DOHH2 (cell line): ENCODE data around the gene APIP.

Experiments used
- EZH2phosphoT487 ChIP-seq: fragments of 200-600 bp; sonication (generic); IDR thresholded peaks from 2 replicates; pipeline ENCODE4 v1.6.1; 2017; ENCODE audit warnings: borderline replicate concordance, mild to moderate bottlenecking, antibody characterized with exemption, low read length, moderate library complexity, mixed read lengths
- TF ChIP-seq, protein P1 (sequence below): fragments of 200-600 bp; sonication (generic); IDR thresholded peaks from one replicate; pipeline ENCODE4 v1.5.1; 2014; ENCODE audit warnings: antibody characterized with exemption, mild to moderate bottlenecking, low read depth, low read length; ENCODE audit not compliant: poor library complexity, severe bottlenecking

DNA sequence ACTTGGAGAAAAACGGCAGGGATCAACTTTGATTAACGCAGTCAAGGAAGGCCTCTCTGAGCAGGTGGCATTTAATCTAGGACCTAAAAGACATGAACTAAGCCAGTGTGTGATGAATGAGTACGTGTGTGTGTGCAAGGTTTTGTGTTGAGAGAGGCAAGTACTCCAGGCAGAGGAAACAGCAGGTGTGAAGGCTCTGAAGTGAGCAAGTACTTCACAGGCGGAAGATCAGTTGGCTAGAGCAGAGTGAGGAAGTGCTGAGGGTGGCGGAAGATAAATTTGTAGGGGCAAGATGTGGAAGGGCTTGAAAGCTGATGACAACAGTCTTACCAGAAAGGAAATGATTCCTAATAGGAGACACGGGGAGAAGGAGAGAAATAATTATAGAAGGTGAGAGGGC lies 6.8 kb downstream of the APIP start:
- TF ChIP-seq, protein P1, sequence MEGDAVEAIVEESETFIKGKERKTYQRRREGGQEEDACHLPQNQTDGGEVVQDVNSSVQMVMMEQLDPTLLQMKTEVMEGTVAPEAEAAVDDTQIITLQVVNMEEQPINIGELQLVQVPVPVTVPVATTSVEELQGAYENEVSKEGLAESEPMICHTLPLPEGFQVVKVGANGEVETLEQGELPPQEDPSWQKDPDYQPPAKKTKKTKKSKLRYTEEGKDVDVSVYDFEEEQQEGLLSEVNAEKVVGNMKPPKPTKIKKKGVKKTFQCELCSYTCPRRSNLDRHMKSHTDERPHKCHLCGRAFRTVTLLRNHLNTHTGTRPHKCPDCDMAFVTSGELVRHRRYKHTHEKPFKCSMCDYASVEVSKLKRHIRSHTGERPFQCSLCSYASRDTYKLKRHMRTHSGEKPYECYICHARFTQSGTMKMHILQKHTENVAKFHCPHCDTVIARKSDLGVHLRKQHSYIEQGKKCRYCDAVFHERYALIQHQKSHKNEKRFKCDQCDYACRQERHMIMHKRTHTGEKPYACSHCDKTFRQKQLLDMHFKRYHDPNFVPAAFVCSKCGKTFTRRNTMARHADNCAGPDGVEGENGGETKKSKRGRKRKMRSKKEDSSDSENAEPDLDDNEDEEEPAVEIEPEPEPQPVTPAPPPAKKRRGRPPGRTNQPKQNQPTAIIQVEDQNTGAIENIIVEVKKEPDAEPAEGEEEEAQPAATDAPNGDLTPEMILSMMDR: no peak
- TF ChIP-seq EZH2phosphoT487: no peak
